Peyer's patch (tissue), 4 donors: ENCODE data around the gene FAR1. TPM values are rescaled to one million over a fixed set of nuclear protein-coding genes. Genes with fewer than 3 reads are reported as not detected.
A peak's percentile ranks its signal among the peaks of the same experiment; 100 is the strongest.

Source experiments
- DNase-seq, 3 donors: peaks; one replicate each; pipeline ENCODE4 v3.0.0-alpha.2; 2017 to 2019
- H3K27ac ChIP-seq, 4 donors: fragments of 200-600 bp; sonication (generic); one replicate each; pipeline ENCODE4 v1.5.1; 2016 to 2019
- H3K27me3 ChIP-seq, 2 donors: fragments of 200-600 bp; sonication (generic); one replicate each; pipeline ENCODE4 v1.5.1; 2019
- H3K36me3 ChIP-seq, 3 donors: fragments of 200-600 bp; sonication (generic); one replicate each; pipeline ENCODE4 v1.5.1; 2016 to 2019
- H3K4me1 ChIP-seq, 4 donors: fragments of 200-600 bp; sonication (generic); one replicate each; pipeline ENCODE4 v1.5.1; 2016 to 2019
- H3K4me3 ChIP-seq, 4 donors: fragments of 200-600 bp; sonication (generic); 1 replicate in 3 of 4; 2 replicates in 1 of 4; pipeline ENCODE4 v1.5.1; 2016 to 2019; ENCODE audit warnings: mild to moderate bottlenecking in 1 of 4
- H3K9me3 ChIP-seq, 4 donors: fragments of 200-600 bp; sonication (generic); one replicate each; pipeline ENCODE4 v1.5.1; 2016 to 2019; ENCODE audit warnings: mild to moderate bottlenecking in 1 of 4
- CTCF ChIP-seq, 6 experiments: fragments of 450-650 bp in 4 of 6; fragments of 200-600 bp in 2 of 6; sonication (generic) in 1 of 6; IDR thresholded peaks; one replicate each; pipeline ENCODE4 v1.5.1; 2017 to 2019; ENCODE audit warnings: antibody characterized with exemption in 6 of 6, mild to moderate bottlenecking in 3 of 6, moderate library complexity in 1 of 6
- POLR2A ChIP-seq, 2 donors: fragments of 450-650 bp; IDR thresholded peaks; one replicate each; pipeline ENCODE4 v1.5.1; 2017; ENCODE audit warnings: antibody characterized with exemption in 2 of 2, mild to moderate bottlenecking in 2 of 2, moderate library complexity in 2 of 2
- total RNA-seq, 4 donors: library from RNA; depleted of rRNA; stranded (reverse); fragments of >200 nt; gene quantifications; one replicate each; pipeline ENCODE4 v1.1.0, GENCODE V29; 2016

The FAR1 gene
- total RNA-seq, 4 donors from 2014 or later, result 35.2 to 125 (median 74.0) TPM

DNA sequence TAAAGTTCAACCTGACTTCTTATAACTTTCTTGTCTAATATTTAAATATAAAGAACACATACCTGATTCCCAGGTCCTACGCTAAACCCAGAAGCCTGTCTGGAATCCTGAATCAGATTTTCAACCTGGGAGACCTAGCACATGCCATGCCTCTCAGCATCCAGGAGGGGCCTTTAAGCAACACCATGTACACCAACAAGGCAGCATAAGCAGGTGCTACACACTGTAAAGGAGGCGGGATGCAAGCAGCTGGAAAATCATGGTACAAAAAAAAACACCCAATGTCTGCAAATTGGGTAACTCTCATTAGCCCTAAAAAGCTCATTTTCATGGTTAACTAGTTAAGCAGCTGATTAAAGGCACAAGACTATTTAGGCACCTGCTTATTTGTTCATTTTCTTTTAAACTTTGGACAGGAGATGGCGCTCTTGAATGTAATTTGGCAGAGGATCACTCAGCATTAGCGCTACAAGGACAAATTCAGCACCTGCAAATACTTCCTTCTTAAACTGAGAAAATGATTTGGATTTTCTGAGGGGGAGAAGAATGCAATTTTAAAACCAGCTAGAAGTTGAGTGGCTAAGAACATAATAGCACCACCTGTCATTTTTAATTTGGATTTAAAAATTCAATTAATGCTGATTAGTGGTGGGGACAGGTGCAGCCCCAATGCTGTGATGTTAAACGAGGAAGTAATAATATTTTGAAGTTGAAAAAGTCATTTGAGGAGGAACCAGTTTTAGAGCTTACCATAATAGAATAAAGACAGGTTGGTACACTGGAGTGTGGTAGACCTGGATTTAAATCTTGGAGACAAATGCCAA, 104.0 kb downstream of the FAR1 start:
- Histone ChIP-seq H3K4me1 (no peaks in the 10 kb centered on the region), H3K9me3 (no peaks in the 10 kb centered on the region), H3K27ac (no peak overlapping the region), H3K36me3 (no peaks in the 10 kb centered on the region), H3K27me3 (no peaks in the 10 kb centered on the region), H3K4me3 (no peak overlapping the region)
- TF ChIP-seq POLR2A (IDR thresholded peaks at IDR 0.05), result no peak
- peak in 5 of 6 experiments; percentile 19 to 73 (median 65) for TF ChIP-seq CTCF (IDR thresholded peaks at IDR 0.05)
- DNase-seq, result no peak

DNA sequence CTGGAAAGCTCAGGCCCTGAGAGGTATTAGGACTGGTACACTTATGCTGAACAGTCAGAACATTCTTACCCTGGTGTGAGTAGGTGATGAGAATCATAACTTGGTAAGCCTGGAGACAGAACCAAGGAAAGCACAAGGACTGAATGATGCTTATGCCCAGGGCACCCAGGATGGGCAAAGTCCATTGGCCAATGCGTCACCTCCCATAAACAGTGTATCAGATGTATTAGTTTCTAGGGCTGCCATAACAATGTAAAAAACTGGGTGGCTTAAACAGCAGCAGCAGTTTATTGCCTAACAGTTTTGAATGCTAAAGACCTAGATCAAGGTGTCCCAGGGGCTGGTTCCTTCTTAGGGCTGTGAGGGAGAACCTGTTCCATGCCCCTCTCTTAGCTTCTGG, 107.0 kb downstream of the FAR1 start:
- H3K27ac ChIP-seq, result no peak overlapping the region
- H3K27me3 ChIP-seq, result no peaks in the 10 kb centered on the region
- no peaks in the 10 kb centered on the region for H3K36me3 ChIP-seq
- no peaks in the 10 kb centered on the region for H3K9me3 ChIP-seq
- no peaks in the 10 kb centered on the region for H3K4me1 ChIP-seq
- H3K4me3 ChIP-seq, result no peak overlapping the region
- peak in 2 of 3 donors; percentile 75 to 80 for DNase-seq
- TF ChIP-seq POLR2A (IDR thresholded peaks at IDR 0.05) (no peak), CTCF (IDR thresholded peaks at IDR 0.05) (no peak)

- no peak for DNase-seq
- TF ChIP-seq POLR2A (IDR thresholded peaks at IDR 0.05), result no peak
- TF ChIP-seq CTCF (IDR thresholded peaks at IDR 0.05), result peak in 2 of 6 experiments; percentile 3 to 25
- Histone ChIP-seq H3K27me3 (no peaks in the 10 kb centered on the region), H3K4me1 (no peaks in the 10 kb centered on the region), H3K9me3 (no peaks in the 10 kb centered on the region), H3K4me3 (no peak overlapping the region), H3K27ac (no peak overlapping the region), H3K36me3 (no peaks in the 10 kb centered on the region)
These were observed 107.8 kb downstream of the FAR1 start for GRCh38 chr11:13776134-13776815.

- H3K9me3 ChIP-seq, result no peaks in the 10 kb centered on the region
- no peaks in the 10 kb centered on the region for H3K4me1 ChIP-seq
- H3K27me3 ChIP-seq, result no peaks in the 10 kb centered on the region
- no peaks in the 10 kb centered on the region for H3K36me3 ChIP-seq
- no peak for DNase-seq
- H3K27ac ChIP-seq, result no peak overlapping the region
- no peak overlapping the region for H3K4me3 ChIP-seq
- no peak for TF ChIP-seq POLR2A (IDR thresholded peaks at IDR 0.05)
- no peak for TF ChIP-seq CTCF (IDR thresholded peaks at IDR 0.05)
These were observed 109.0 kb downstream of the FAR1 start for GRCh38 chr11:13777341-13777985.

DNA sequence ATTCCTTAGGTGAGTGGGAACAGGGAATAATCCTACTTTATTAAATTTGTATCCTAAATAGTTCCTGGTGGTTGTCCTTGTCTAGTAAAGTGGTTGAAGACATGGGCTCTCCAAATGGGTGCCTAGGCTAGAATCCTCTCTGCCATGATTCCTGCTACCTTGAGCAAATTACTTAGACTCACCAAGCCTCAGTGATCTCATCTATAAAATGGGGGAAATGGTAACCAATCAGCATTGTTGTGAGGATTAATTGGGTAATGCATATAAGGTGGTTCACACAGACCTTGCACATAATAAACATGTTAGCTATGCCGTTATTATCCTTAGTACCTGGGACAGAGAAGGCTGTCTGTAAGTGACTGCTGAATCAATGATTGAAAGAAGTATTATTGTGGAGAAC, 109.9 kb downstream of the FAR1 start:
- H3K4me3 ChIP-seq, result no peak overlapping the region
- no peak for DNase-seq
- no peak for TF ChIP-seq POLR2A (IDR thresholded peaks at IDR 0.05)
- TF ChIP-seq CTCF (IDR thresholded peaks at IDR 0.05), result no peak

More for the DNA sequence above, 109.9 kb downstream of the FAR1 start:
- no peaks in the 10 kb centered on the region for H3K27me3 ChIP-seq
- H3K27ac ChIP-seq, result no peak overlapping the region
- H3K36me3 ChIP-seq, result no peaks in the 10 kb centered on the region
- no peaks in the 10 kb centered on the region for H3K4me1 ChIP-seq
- no peaks in the 10 kb centered on the region for H3K9me3 ChIP-seq
